ENCODE data around the gene MZB1. TPM values are rescaled to one million over a fixed set of nuclear protein-coding genes. Genes with fewer than 3 reads are reported as not detected.
A peak's percentile ranks its signal among the peaks of the same experiment; 100 is the strongest.

MZB1 gene
- total RNA-seq, 2 experiments from 2014 or later, result 10.4 to 10.6 TPM

DNA sequence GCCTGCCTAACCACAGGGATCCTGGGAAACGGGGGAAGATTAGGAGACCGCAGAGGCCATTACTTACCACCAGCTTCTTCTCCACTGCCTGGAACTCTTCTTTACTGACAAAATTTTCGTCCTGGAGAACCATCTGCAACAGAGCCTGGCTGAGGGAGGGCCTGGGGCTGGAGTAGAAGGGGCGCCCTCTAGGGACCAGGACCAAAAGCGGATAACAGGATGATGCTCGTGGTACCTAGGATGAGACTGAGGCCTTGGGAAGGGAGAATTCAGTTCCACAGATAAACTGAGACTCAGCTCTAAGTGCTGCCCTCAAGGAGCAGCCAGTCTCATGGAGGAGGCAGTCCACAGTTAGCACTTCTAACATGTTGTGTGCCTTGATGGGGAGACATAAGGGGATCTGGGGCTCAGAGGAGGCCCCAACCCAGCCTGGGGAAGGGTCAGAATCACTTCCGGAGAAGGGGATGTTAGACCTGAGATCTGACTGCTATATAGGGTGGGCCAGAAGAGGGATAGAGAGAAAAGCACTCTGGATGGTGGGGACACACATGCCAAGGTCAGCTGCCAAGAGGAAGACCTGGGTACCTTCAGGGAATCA lies 12.9 kb upstream of the MZB1 start:
- Mint-ChIP-seq H3K36me3 (no peaks in the 10 kb centered on the region), H3K27me3 (no peaks in the 10 kb centered on the region), H3K4me1 (peaks cover 39% of the 10 kb centered on the region), H3K27ac (peak overlapping the region; percentile 100), H3K4me3 (peak overlapping the region; percentile 93), H3K9me3 (no peaks in the 10 kb centered on the region)
- no peak for DNase-seq

DNA sequence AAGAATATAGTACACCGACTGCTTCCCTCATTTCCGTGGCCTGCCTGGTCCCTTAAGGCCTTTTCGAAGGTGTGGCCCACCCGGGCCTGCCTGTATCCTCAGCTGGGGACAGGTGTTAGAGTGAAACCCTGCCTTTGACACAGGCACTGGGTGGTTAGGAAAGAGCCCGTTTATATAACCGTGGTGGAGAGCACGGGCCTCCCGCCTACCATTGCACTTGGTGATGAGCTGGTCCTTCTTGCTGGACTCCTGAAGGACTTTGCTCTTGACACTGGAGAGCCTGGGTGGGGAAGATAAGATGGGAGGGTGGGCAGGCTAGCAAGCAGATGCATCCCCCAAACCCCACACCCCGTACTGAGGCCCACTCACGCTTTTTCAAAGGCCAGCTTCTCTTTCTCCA lies 11.8 kb upstream of the MZB1 start:
- Mint-ChIP-seq H3K9me3 (no peaks in the 10 kb centered on the region), H3K36me3 (no peaks in the 10 kb centered on the region), H3K27ac (no peak overlapping the region), H3K4me1 (peaks cover 33% of the 10 kb centered on the region), H3K4me3 (no peak overlapping the region), H3K27me3 (no peaks in the 10 kb centered on the region)
- no peak for DNase-seq

GRCh38 chr5:139399501-139400121 lies 9.9 kb upstream of the MZB1 start:
- Mint-ChIP-seq H3K27me3 (no peaks in the 10 kb centered on the region), H3K9me3 (no peaks in the 10 kb centered on the region), H3K4me1 (peaks cover 37% of the 10 kb centered on the region), H3K27ac (peak overlapping the region; percentile 41), H3K4me3 (no peak overlapping the region), H3K36me3 (no peaks in the 10 kb centered on the region)
- DNase-seq, result no peak

DNA sequence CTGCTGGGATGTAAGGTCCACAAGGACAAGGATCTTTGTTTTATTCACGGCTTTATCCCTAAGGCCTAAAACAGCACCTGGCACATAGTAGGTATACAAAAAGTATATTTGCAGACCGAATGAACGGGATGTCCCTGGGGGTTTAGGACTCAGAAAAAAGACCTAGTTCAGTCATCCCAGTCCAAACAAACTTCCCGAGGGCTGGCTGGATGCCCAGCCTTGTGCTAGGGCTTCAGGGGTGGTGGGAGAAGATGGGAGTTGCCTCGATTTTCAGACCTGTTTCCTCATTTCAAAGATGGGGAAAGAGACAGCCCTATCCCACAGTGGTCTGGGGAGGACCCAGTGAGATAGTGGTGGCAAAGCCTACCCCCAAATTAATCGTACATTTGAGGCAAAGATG lies 8.2 kb upstream of the MZB1 start:
- H3K36me3 Mint-ChIP-seq, result no peaks in the 10 kb centered on the region
- H3K4me3 Mint-ChIP-seq, result no peak overlapping the region
- no peak for DNase-seq
- no peaks in the 10 kb centered on the region for H3K27me3 Mint-ChIP-seq
- peaks cover 30% of the 10 kb centered on the region for H3K4me1 Mint-ChIP-seq
- H3K9me3 Mint-ChIP-seq, result no peaks in the 10 kb centered on the region
- H3K27ac Mint-ChIP-seq, result no peak overlapping the region

DNA sequence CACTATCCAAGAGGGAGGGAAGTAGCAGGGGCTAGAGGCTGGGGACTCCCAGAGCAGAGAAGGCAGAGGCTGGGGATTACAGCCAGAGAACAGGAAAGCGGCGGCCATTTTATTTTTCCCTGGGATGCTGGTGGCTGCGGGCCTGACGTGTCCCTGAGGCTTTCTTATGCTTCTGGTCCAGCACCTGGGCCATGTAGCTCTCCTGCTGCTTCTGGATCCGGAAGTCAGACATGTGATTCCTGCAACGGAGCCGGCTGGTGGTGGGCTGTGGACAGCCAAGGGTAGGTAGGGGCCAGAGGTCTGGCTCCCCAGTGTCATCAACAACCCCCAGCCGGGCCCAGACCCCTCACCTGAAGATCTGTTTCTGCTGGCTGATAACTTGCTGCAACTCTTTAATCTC lies 7.0 kb upstream of the MZB1 start:
- Mint-ChIP-seq H3K36me3 (peaks cover 4% of the 10 kb centered on the region), H3K9me3 (no peaks in the 10 kb centered on the region), H3K27ac (no peak overlapping the region), H3K4me3 (no peak overlapping the region), H3K4me1 (peaks cover 26% of the 10 kb centered on the region), H3K27me3 (no peaks in the 10 kb centered on the region)
- no peak for DNase-seq

- peaks cover 9% of the 10 kb centered on the region for H3K36me3 Mint-ChIP-seq
- no peak overlapping the region for H3K4me3 Mint-ChIP-seq
- H3K27me3 Mint-ChIP-seq, result no peaks in the 10 kb centered on the region
- H3K9me3 Mint-ChIP-seq, result no peaks in the 10 kb centered on the region
- H3K27ac Mint-ChIP-seq, result no peak overlapping the region
- peaks cover 32% of the 10 kb centered on the region for H3K4me1 Mint-ChIP-seq
- no peak for DNase-seq
Observed at GRCh38 chr5:139395844-139396640, 6.3 kb upstream of the MZB1 start.

- H3K27me3 Mint-ChIP-seq, result no peaks in the 10 kb centered on the region
- H3K4me3 Mint-ChIP-seq, result peak within 1 kb of the TSS; percentile 92
- H3K9me3 Mint-ChIP-seq, result no peaks in the 10 kb centered on the region
- peaks cover 9% of the 10 kb centered on the region for H3K36me3 Mint-ChIP-seq
- H3K27ac Mint-ChIP-seq, result no peak within 1 kb of the TSS
- H3K4me1 Mint-ChIP-seq, result peaks cover 42% of the 10 kb centered on the region
- no peak for DNase-seq
Observed at GRCh38 chr5:139394654-139395566, 5.2 kb upstream of the MZB1 start, which contains the start of gene PROB1. Gene PROB1, minus strand, starts transcription at chr5:139395104. Its CDS starts 23 bp downstream, at chr5:139395081.

DNA sequence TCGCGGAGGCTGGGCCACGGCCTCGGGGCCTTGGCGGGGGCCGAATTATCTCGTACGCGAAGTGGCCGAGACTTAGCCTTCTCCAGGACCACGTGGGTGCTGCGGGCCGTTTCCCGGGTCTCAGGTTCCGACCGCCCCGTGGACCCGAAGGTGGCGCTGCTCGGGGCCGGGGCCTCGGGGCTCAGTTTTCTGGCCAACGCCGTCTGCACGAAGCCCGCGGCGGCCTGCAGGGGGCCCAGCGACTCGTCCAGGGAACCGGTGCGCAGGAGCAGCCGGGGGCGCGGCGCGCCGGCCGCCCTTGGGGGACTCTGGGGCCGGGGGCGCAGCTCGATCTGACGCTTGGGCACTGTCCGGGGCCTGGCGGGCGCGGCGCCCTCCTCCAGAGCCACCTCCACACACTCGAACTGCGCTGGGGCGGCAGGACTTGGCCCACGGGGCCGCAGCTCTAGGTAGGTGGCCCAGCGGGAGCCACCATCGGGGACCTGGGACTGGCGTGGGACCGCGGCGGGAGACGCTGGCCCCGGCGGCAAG lies 4.5 kb upstream of the MZB1 start:
- peak; percentile 80 for DNase-seq
- Mint-ChIP-seq H3K27ac (no peak overlapping the region), H3K4me1 (peaks cover 42% of the 10 kb centered on the region), H3K9me3 (no peaks in the 10 kb centered on the region), H3K27me3 (no peaks in the 10 kb centered on the region), H3K36me3 (peaks cover 14% of the 10 kb centered on the region), H3K4me3 (peak overlapping the region; percentile 92)

- DNase-seq, result peak; percentile 35
- Mint-ChIP-seq H3K4me1 (peaks cover 45% of the 10 kb centered on the region), H3K4me3 (peak overlapping the region; percentile 92), H3K27ac (peak overlapping the region; percentile 85), H3K9me3 (no peaks in the 10 kb centered on the region), H3K36me3 (peaks cover 17% of the 10 kb centered on the region), H3K27me3 (no peaks in the 10 kb centered on the region)
Observed at GRCh38 chr5:139393497-139394122, 3.9 kb upstream of the MZB1 start.

- Mint-ChIP-seq H3K4me1 (peaks cover 45% of the 10 kb centered on the region), H3K4me3 (peak overlapping the region; percentile 92), H3K27ac (peak overlapping the region; percentile 85), H3K27me3 (no peaks in the 10 kb centered on the region), H3K36me3 (peaks cover 17% of the 10 kb centered on the region), H3K9me3 (no peaks in the 10 kb centered on the region)
- peak; percentile 92 for DNase-seq
Observed at GRCh38 chr5:139392678-139393496, 3.2 kb upstream of the MZB1 start.

- H3K9me3 Mint-ChIP-seq, result no peaks in the 10 kb centered on the region
- no peak overlapping the region for H3K27ac Mint-ChIP-seq
- peaks cover 17% of the 10 kb centered on the region for H3K36me3 Mint-ChIP-seq
- DNase-seq, result no peak
- H3K4me3 Mint-ChIP-seq, result peak overlapping the region; percentile 96
- no peaks in the 10 kb centered on the region for H3K27me3 Mint-ChIP-seq
- H3K4me1 Mint-ChIP-seq, result peaks cover 45% of the 10 kb centered on the region
Observed at GRCh38 chr5:139392324-139392677, 2.6 kb upstream of the MZB1 start.

DNA sequence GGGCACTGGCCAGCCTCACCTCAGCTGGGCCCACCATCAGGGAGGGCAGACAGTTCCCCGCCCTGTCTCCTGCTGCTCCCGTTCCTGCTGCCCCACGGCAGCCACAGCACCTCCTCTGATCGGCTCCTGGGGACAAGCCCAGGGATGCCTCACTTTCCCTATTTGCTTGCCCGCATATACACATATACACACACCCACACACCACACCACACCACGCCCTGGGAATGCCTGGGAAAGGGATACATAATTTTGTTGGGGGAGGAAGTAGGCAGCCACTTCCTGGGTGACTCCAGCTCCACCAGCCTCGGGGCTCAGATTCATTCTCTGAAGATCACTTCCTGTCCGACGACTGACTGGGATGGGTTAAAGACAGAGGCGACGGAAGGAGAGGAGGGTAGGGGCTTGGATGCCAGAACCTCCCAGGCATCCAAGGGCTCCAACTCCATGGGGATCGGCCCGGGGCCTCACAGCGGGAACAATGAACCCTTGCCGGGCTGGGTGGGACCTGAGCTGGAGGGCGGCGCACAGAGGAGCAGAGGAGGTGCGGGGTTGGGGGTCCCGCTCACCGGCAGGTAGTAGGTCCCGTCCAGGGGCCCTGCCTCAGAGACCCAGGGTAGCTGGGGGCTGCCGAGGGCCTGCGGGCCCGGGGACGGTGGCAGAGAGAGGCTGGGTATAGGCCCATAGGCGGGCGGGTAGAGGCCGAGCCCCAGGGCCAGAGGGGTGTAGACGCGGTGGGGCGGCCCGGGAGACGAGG lies 2.0 kb upstream of the MZB1 start:
- Mint-ChIP-seq H3K27ac (peak overlapping the region; percentile 94), H3K4me3 (peak overlapping the region; percentile 96), H3K36me3 (peaks cover 17% of the 10 kb centered on the region), H3K27me3 (no peaks in the 10 kb centered on the region), H3K4me1 (peaks cover 45% of the 10 kb centered on the region), H3K9me3 (no peaks in the 10 kb centered on the region)
- DNase-seq, result no peak
